ENCODE data around the gene TREX2. TPM values are rescaled to one million over a fixed set of nuclear protein-coding genes. Genes with fewer than 3 reads are reported as not detected.

Gene TREX2
- total and polyA plus RNA-seq, 10 of the 15 experiments (the other 5 are each of a cell fraction or from before 2014, with no cell fraction given): 0.09 to 0.97 (median 0.60) TPM; not detected in 3

DNA sequence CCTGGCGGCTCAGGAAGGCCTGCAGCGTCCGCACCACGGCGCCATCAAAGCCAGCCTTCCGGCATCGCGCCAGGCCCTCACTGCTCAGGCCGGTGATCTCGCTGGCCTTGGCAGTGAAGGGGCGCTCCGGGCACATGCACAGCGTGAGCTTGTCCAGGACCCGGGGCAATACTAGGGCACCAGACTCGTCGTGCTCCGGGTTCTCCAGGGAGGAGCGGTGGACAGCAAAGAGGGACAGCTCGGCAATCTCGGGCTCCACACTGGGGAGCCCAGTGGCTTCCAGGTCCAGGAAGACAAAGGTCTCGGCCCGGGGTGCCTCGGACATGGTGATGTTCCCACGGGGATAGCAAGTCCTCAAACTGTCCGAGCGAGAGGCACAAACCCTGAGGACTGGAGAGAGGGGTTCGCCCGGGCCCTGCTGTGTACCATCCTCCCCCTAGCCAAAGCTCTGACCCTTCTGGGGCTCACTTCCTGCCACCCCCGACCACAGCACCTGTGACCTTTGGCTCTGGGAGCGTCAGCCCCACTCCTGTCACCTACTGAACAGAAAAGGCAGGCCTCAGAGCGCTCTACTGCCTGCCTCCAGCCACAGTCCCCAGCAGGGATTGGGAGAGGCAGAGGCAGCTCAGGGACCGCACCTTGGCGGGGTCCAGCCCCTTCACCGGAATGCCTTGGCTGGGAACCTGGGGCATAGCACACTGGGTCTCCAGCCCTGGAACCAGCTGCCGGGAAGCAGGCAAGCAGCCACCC is 575 bp downstream of the TREX2 start:
- SMC1A ChIA-PET (ENCODE audit: uncharacterized antibody, unreplicated experiment): no interaction called here
- WGBS (ENCODE audit: insufficient coverage, insufficient replicate concordance, low lambda C conversion rate, missing lambda C conversion rate): 75% methylated on average over 34 of the region's 35 CpGs
- DNase-seq (ENCODE audit: low read depth, low spot score): no peak
- TF ChIP-seq HDGF (IDR thresholded peaks at IDR 0.05) (no peak), HDAC6 (IDR thresholded peaks at IDR 0.05; ENCODE audit: unreplicated experiment) (no peak), ZNF622 (IDR thresholded peaks at IDR 0.05) (no peak), ZNF207 (IDR thresholded peaks at IDR 0.05; ENCODE audit: borderline replicate concordance) (no peak), TAF1 (IDR thresholded peaks at IDR 0.05; ENCODE audit: borderline replicate concordance, low read depth, low read length) (no peak), SP1 (IDR thresholded peaks at IDR 0.05; ENCODE audit: low read depth, low read length) (no peak), ETV6 (conservative IDR thresholded peaks at IDR 0.05 in 1 of 2, IDR thresholded peaks at IDR 0.05 in 1 of 2; ENCODE audit: borderline replicate concordance in 1 of 2, low read depth in 1 of 2) (no peak), STAT3 (IDR thresholded peaks at IDR 0.05; ENCODE audit: low read depth, low read length) (no peak), FOXM1 (IDR thresholded peaks at IDR 0.05; ENCODE audit: low read depth, low read length) (no peak), BHLHE40 (IDR thresholded peaks at IDR 0.05; ENCODE audit: borderline replicate concordance in 1 of 2, low read depth in 2 of 2, low read length in 1 of 2) (no peak), NR2F1 (conservative IDR thresholded peaks at IDR 0.05) (no peak), RCOR1 (conservative IDR thresholded peaks at IDR 0.05; ENCODE audit: low read depth, low read length) (no peak)
- TF ChIP-seq, protein P1, sequence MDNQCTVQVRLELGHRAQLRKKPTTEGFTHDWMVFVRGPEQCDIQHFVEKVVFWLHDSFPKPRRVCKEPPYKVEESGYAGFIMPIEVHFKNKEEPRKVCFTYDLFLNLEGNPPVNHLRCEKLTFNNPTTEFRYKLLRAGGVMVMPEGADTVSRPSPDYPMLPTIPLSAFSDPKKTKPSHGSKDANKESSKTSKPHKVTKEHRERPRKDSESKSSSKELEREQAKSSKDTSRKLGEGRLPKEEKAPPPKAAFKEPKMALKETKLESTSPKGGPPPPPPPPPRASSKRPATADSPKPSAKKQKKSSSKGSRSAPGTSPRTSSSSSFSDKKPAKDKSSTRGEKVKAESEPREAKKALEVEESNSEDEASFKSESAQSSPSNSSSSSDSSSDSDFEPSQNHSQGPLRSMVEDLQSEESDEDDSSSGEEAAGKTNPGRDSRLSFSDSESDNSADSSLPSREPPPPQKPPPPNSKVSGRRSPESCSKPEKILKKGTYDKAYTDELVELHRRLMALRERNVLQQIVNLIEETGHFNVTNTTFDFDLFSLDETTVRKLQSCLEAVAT (IDR thresholded peaks at IDR 0.05): no peak
- TF ChIP-seq, protein P2, sequence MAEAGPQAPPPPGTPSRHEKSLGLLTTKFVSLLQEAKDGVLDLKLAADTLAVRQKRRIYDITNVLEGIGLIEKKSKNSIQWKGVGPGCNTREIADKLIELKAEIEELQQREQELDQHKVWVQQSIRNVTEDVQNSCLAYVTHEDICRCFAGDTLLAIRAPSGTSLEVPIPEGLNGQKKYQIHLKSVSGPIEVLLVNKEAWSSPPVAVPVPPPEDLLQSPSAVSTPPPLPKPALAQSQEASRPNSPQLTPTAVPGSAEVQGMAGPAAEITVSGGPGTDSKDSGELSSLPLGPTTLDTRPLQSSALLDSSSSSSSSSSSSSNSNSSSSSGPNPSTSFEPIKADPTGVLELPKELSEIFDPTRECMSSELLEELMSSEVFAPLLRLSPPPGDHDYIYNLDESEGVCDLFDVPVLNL (IDR thresholded peaks at IDR 0.05; ENCODE audit: low read depth, low read length): no peak
- TF ChIP-seq, protein P3, sequence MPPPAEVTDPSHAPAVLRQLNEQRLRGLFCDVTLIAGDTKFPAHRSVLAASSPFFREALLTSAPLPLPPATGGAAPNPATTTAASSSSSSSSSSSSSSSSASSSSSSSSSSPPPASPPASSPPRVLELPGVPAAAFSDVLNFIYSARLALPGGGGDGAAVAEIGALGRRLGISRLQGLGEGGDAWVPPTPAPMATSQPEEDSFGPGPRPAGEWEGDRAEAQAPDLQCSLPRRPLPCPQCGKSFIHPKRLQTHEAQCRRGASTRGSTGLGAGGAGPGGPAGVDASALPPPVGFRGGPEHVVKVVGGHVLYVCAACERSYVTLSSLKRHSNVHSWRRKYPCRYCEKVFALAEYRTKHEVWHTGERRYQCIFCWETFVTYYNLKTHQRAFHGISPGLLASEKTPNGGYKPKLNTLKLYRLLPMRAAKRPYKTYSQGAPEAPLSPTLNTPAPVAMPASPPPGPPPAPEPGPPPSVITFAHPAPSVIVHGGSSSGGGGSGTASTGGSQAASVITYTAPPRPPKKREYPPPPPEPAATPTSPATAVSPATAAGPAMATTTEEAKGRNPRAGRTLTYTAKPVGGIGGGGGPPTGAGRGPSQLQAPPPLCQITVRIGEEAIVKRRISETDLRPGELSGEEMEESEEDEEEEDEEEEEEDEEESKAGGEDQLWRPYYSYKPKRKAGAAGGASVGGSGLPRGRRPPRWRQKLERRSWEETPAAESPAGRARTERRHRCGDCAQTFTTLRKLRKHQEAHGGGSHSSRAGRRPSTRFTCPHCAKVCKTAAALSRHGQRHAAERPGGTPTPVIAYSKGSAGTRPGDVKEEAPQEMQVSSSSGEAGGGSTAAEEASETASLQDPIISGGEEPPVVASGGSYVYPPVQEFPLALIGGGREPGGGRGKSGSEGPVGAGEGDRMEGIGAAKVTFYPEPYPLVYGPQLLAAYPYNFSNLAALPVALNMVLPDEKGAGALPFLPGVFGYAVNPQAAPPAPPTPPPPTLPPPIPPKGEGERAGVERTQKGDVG (CRISPR knock-in tag; IDR thresholded peaks at IDR 0.05): no peak

More for the DNA sequence above, 575 bp downstream of the TREX2 start:
- CTCF ChIA-PET: no interaction called here
- Histone ChIP-seq H3K79me2 (ENCODE audit: control insufficient read depth, insufficient read depth, low read length) (no peaks in the 10 kb centered on the region), H3K4me1 (ENCODE audit: control insufficient read depth, insufficient read depth, low read length) (no peaks in the 10 kb centered on the region), H3K36me3 (ENCODE audit: control insufficient read depth in 2 of 2, insufficient read depth in 2 of 2, low read length in 1 of 2) (no peaks in the 10 kb centered on the region), H3K4me3 (no peak overlapping the region), H4K20me1 (ENCODE audit: control insufficient read depth, insufficient read depth) (no peaks in the 10 kb centered on the region), H3K9ac (ENCODE audit: control insufficient read depth, insufficient read depth, low read length) (no peak overlapping the region), H3K9me3 (replicated peaks; ENCODE audit: control insufficient read depth, insufficient read depth, low read length) (no peaks in the 10 kb centered on the region; the same call in 2 of the 3 replicates), H2AFZ (ENCODE audit: control insufficient read depth, low read depth, low read length) (no peak overlapping the region), H3K4me2 (ENCODE audit: control insufficient read depth, insufficient read depth) (no peak overlapping the region), H3K27me3 (replicated peaks in 1 of 2; ENCODE audit: control insufficient read depth in 2 of 2, insufficient read depth in 2 of 2, low read length in 1 of 2) (no peaks in the 10 kb centered on the region), H3K27ac (ENCODE audit: control insufficient read depth, insufficient read depth) (no peak overlapping the region)
- intact Hi-C loops (cut with micrococcal nuclease; ENCODE audit: unreplicated experiment) (no loop called here), in situ Hi-C loops (cut with MboI) (no loop called here)
- ATAC-seq (no peak), FAIRE-seq (no peak)
- POLR2A ChIA-PET: no interaction called here
- no TSS peak for BruUV-seq (replicated peaks)
- RAD21 ChIA-PET (ENCODE audit: unreplicated experiment): no interaction called here
